Measurements from ENCODE around the gene LRIT1.
"Not testable (repeated sequence)": the region's sequence is repeated elsewhere in the genome, so short reads cannot be mapped to it uniquely, and the experiment has no call there.

Gene LRIT1, protein sequence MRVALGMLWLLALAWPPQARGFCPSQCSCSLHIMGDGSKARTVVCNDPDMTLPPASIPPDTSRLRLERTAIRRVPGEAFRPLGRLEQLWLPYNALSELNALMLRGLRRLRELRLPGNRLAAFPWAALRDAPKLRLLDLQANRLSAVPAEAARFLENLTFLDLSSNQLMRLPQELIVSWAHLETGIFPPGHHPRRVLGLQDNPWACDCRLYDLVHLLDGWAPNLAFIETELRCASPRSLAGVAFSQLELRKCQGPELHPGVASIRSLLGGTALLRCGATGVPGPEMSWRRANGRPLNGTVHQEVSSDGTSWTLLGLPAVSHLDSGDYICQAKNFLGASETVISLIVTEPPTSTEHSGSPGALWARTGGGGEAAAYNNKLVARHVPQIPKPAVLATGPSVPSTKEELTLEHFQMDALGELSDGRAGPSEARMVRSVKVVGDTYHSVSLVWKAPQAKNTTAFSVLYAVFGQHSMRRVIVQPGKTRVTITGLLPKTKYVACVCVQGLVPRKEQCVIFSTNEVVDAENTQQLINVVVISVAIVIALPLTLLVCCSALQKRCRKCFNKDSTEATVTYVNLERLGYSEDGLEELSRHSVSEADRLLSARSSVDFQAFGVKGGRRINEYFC

GRCh38 chr10:84241185-84241790 lies at the start of gene LRIT1:
Gene LRIT1 (minus strand): TSS chr10:84241546. CDS start chr10:84241439, 107 bp downstream.
- no peak for DNase-seq (ENCODE audit: low read depth)

GRCh38 chr10:84290235-84290634 lies 48.9 kb upstream of the LRIT1 start:
- no peak for DNase-seq (ENCODE audit: low read depth)

DNA sequence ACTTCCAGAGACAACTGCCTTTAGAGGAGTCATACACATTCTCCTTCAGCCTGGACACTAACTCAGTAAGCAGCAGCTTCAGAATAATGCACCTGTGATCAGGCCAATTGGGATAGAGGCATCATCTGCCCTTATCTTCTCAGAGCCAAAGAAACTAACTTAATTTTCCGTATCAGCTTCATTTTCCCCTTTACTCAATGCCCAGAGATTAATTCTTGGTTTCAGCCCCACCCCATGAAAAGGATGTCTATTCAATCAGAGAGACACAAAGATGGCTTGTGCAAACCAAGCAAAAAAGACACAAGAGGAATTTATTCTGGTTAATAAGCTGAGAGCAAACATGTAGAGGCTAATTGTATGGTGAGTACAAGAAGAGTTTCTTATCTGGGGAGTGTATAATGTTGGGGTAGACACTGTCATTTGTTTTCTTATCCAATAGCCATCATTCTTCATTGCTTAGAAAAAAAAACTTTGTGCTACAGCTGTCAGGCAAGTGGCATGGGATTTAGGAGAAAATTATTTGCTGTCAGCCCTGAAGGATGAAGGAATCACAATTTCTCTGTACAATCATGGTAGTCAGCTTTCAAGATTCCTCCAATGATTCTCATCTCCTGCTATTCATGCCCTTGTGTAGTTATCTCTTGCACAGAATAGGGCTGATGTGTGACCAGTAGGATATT lies 48.3 kb upstream of the LRIT1 start:
- DNase-seq (ENCODE audit: low read depth) = no peak

GRCh38 chr10:84288151-84288550 lies 46.8 kb upstream of the LRIT1 start:
- no peak for DNase-seq (ENCODE audit: low read depth)

- no peak for DNase-seq (ENCODE audit: low read depth)
Observed at GRCh38 chr10:84286695-84287094, 45.3 kb upstream of the LRIT1 start.

DNA sequence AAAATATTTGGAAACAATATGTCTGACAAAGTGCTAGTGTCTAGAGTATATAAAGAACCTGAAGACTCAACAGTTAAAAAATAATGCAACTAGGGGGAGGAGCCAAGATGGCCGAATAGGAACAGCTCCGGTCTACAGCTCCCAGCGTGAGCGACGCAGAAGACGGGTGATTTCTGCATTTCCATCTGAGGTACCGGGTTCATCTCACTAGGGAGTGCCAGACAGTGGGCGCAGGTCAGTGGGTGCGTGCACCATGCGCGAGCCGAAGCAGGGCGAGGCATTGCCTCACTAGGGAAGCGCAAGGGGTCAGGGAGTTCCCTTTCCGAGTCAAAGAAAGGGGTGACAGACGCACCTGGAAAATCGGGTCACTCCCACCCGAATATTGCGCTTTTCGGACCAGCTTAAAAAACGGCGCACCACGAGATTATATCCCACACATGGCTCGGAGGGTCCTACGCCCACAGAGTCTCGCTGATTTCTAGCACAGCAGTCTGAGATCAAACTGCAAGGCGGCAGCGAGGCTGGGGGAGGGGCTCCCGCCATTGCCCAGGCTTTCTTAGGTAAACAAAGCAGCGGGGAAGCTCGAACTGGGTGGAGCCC lies 38.6 kb upstream of the LRIT1 start:
- not testable (repeated sequence) for DNase-seq (ENCODE audit: low read depth)

DNA sequence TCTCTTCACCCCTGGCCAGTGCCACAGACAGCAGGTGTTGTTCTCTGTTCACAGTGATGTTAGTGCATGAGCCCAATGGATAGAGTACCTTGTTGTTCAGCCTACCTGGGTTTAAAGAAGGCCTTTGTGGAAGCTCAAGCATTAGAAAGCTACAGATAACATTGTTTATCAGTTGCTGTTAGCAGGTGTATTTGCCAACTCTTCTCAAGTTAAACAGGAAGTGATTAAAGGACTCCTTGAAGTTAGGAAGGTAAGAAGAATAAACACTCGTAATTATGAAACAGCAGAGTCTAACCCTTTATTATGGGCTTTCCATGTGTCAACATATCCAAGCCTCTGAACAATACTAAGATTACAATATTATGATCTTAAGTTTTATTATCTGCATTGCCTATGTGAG lies 29.4 kb upstream of the LRIT1 start:
- no peak for DNase-seq (ENCODE audit: low read depth)

- DNase-seq (ENCODE audit: low read depth) = no peak
Observed at GRCh38 chr10:84269773-84270172, 28.4 kb upstream of the LRIT1 start.

DNA sequence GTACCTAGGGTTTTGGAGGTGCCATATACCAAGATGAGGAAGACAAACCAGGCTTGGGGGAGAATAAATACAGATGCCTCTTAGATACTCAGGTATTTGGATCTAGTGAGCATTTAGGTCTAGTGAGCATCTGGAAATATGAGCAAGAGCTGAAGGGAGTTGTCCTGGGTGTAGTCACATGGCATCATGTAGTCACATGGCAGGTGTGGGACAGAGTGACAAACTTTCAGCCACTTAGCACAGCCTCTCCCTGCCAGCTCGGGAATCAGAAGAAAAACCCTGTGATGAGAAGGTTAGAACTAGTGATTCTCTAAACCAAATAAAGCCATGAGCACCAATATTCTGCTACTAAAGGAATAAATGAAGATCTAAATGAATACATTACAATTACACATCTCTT lies 27.8 kb upstream of the LRIT1 start:
- no peak for DNase-seq (ENCODE audit: low read depth)

- peak; percentile 16 for DNase-seq (ENCODE audit: low read depth)
Observed at GRCh38 chr10:84267503-84268126, 26.3 kb upstream of the LRIT1 start.

DNA sequence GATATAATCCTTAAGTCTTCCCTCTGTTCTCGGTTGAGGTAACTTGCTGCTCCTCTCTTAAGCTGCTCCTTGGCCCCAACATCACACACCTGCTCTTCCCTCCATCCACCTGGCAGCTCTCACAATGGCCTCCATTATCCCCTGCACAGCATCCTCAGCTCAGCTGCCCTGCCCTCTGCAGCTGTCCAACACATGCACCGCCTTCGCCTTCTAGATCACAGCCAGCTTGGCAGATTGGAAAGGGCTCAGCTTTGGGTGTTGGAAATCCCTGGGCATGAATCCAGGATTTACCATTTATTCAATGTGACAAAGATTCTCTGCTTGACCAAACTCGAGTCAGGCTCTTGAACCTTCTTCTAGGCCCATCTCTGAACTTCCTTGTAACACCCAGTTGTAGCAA lies 24.1 kb upstream of the LRIT1 start:
- no peak for DNase-seq (ENCODE audit: low read depth)

DNA sequence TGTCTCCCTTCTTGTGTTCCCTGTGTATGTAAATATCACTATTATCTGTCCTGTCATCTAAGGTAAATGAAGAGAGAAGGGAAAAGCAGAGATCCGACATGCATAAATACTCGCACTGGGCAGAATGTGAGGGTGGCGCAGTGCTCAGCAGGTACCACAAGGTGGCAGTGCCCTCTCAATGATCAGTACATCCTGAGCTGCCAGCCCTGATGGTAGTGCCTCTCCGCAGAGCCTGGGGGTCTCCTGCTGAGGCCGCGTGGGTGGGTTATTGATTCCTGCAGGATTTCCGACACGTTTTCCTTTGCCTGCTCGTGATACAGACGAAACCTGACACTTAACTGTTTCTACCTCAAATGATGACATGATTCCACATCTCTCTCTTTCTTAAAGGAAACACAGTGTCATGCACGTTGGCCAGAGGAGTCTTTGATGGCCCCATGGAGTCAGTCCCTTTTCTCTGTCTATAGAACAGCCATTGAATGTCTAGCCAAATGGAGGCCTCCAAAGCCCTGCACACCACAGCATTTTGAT lies 23.3 kb upstream of the LRIT1 start:
- peak; percentile 21 for DNase-seq (ENCODE audit: low read depth)

DNA sequence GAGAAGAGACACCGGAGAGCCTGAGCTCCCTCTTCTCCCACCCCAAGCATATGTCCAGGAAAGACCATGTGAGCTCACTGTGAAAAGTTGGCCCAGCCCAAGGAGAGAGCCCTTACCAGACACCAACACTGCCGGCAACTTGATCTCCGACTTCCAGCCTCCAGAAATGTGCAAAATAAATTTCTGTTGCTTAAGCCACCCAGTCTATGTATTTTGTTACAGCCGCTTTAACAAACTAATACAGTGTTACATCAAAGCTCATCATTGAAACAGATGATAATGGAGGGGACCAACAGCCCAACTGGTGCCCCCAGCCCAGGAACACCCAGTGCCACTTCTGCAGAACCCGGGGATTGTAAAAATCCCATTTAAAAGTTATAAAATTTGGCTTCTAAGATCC lies 22.4 kb upstream of the LRIT1 start:
- DNase-seq (ENCODE audit: low read depth) = no peak

- DNase-seq (ENCODE audit: low read depth) = no peak
Observed at GRCh38 chr10:84262190-84262956, 21.0 kb upstream of the LRIT1 start.

DNA sequence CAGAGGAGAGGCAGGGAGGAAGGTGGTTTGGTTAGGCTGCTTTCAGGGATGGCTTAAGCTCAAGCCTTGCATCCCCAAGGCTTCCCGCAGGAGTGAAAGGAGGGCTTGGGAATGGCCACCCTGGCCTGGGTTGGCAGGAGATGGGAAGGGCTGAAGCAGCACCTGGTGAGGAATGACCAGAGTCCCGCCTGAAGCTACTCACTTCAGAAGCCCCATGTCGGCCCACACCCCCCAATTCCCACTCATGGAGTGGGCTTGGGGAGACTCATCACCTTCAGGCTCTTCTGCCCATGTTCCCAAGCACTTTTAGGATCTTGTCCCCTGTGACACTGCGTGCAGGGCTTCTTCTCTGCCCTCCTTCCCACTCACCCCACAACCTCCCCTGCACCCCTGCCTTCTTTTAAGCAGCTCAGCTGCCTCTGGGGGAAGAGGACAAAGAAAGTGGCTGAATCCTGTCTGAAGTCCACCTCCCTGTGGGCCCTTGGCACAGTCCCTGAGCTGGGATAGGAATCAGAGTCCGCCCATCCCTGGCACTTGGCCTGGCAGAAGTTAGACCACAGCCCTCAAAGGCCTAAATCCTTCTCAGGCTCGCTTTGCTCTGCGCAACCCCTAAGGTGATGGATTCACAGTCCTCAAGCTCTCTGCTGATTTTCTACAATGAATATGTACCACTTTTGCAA lies 20.0 kb upstream of the LRIT1 start:
- DNase-seq (ENCODE audit: low read depth) = no peak

DNA sequence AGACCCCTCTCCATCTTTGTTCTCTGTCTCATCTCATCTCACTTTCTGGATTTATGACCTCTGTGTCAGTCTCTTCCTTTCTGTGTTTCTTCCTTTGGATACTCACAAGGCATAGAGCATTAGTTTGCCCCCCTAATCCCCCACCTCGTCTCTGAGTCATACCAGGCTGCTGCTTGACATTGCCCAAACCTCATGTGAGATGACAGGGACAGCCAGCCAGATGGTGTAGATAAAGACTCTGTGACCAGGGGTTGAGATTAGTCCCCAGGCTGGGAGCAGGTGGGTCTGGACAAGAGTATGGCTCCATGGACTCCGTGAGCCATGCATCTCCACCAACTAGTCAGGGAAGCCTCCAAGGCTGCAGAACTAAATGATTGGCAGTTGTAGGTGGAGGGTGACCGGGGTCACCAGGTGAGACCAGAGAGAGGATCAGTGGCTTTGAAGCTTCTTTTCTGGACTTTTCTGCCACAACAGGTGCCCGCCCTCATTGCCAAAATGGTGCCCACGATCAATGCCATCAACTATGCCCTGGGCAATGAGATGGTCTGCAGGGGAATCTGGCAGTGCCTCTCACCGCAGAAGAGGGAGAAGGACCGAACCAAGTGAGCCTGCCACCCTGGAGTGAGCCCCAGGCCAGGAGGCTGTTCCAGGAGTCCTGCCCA lies 16.8 kb upstream of the LRIT1 start:
- no peak for DNase-seq (ENCODE audit: low read depth)

DNA sequence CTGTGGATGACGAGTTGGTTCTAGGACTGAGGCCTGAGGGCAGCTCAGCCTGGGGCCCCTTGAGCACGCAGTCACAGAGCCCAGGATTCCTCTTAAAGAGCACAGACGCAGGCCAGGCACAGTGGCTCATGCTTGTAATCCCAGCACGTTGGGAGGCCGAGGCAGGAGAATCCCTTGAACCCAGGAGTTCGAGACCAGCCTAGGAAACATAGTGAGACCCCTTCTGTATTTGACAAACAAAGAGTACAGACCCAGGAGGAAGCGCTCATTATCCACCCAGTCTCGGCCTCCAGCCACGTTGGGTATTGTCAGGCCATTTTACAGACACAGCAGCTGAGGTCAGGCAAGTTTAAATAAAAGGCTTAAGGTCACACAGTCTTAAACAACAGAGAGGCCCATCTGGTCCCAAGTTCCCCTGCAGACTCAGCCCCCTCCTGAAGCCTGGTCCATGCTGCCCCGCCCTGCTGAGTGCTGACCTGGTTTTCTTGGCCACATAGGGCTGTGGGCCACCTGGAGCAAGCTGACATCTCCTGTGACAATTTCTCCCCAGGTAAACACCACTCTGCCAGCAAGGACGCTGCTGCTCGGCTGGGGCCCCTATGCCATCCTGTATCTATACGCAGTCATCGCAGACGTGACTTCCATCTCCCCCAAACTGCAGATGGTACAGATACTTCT lies 16.1 kb upstream of the LRIT1 start:
- DNase-seq (ENCODE audit: low read depth) = no peak

DNA sequence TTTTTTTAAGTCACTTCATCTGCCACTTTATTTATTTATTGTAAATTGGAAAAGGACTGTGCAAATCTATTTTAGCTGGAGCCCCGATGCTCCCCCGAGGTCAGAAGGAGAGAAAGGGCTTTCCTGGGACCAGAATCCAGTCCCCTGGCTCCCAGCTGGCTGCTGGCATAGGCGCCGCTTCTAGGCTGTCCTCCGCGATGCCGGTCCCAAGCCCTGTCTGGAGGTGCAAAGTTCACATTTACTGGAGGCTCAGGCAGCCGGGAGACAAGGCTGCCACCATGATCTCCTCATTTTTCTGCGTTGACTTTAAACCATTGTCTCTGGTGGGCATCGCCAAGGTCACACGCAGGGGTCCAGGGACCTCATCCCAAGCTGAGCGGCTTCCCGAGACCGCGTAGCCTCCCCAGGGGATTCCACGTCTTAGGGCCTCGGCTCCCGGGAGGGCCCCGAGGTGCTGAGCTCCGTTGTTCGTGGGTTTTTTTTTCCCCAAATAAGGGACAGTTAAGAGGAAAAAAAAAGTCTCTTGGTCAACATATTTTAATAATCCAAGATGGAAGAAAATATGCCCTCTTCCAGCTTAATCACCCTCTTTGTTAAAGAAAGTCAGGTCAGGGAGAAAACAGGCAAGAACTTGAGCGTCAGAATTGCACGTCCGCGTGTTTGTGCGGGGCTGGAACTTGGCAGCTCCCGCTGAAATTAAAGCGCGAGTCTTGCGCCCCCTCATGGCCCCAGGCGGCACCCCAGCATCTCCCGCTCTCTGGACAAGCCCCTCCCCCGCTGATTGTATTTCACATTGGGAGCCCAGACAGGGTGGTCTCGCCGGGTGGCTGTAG lies 15.4 kb upstream of the LRIT1 start:
- no peak for DNase-seq (ENCODE audit: low read depth)
